ENCODE measurements around the gene BBS9.
"Not testable (repeated sequence)": the region's sequence is repeated elsewhere in the genome, so short reads cannot be mapped to it uniquely, and the experiment has no call there.

The BBS9 gene

GRCh38 chr7:33276729-33277128 lies 147.4 kb downstream of the BBS9 start:
- no peak for DNase-seq (ENCODE audit: low read depth)

GRCh38 chr7:33278095-33278494 lies 148.7 kb downstream of the BBS9 start:
- no peak for DNase-seq (ENCODE audit: low read depth)

GRCh38 chr7:33286501-33286900 lies 157.1 kb downstream of the BBS9 start:
- DNase-seq (ENCODE audit: low read depth), result no peak

GRCh38 chr7:33287738-33288137 lies 158.4 kb downstream of the BBS9 start:
- DNase-seq (ENCODE audit: low read depth), result no peak

GRCh38 chr7:33298848-33299247 lies 169.5 kb downstream of the BBS9 start:
- no peak for DNase-seq (ENCODE audit: low read depth)

GRCh38 chr7:33299425-33299824 lies 170.1 kb downstream of the BBS9 start:
- no peak for DNase-seq (ENCODE audit: low read depth)

- no peak for DNase-seq (ENCODE audit: low read depth)
Observed at GRCh38 chr7:33300131-33300530, 170.8 kb downstream of the BBS9 start.

GRCh38 chr7:33300742-33301141 lies 171.4 kb downstream of the BBS9 start:
- DNase-seq (ENCODE audit: low read depth), result no peak

GRCh38 chr7:33303978-33304557 lies 174.7 kb downstream of the BBS9 start:
- DNase-seq (ENCODE audit: low read depth), result not testable (repeated sequence)

GRCh38 chr7:33307205-33307604 lies 177.8 kb downstream of the BBS9 start:
- DNase-seq (ENCODE audit: low read depth), result no peak

- no peak for DNase-seq (ENCODE audit: low read depth)
Observed at GRCh38 chr7:33310546-33310945, 181.2 kb downstream of the BBS9 start.

GRCh38 chr7:33325754-33326484 lies 196.6 kb downstream of the BBS9 start:
- DNase-seq (ENCODE audit: low read depth), result no peak

- no peak for DNase-seq (ENCODE audit: low read depth)
Observed at GRCh38 chr7:33326485-33326848, 197.1 kb downstream of the BBS9 start.

GRCh38 chr7:33327427-33327826 lies 198.1 kb downstream of the BBS9 start:
- DNase-seq (ENCODE audit: low read depth), result no peak

GRCh38 chr7:33334349-33334748 lies 205.0 kb downstream of the BBS9 start:
- no peak for DNase-seq (ENCODE audit: low read depth)

GRCh38 chr7:33336820-33337219 lies 207.5 kb downstream of the BBS9 start:
- no peak for DNase-seq (ENCODE audit: low read depth)

GRCh38 chr7:33339074-33339790 lies 209.9 kb downstream of the BBS9 start:
- DNase-seq (ENCODE audit: low read depth), result no peak

GRCh38 chr7:33346055-33346454 lies 216.7 kb downstream of the BBS9 start:
- no peak for DNase-seq (ENCODE audit: low read depth)

GRCh38 chr7:33350577-33350976 lies 221.2 kb downstream of the BBS9 start:
- no peak for DNase-seq (ENCODE audit: low read depth)

- no peak for DNase-seq (ENCODE audit: low read depth)
Observed at GRCh38 chr7:33351709-33352108, 222.3 kb downstream of the BBS9 start.

GRCh38 chr7:33354201-33354600 lies 224.8 kb downstream of the BBS9 start:
- DNase-seq (ENCODE audit: low read depth), result no peak

GRCh38 chr7:33355386-33355785 lies 226.0 kb downstream of the BBS9 start:
- DNase-seq (ENCODE audit: low read depth), result no peak

- DNase-seq (ENCODE audit: low read depth), result no peak
Observed at GRCh38 chr7:33356336-33356735, 227.0 kb downstream of the BBS9 start.
